Hippocampal formation (tissue), 2 donors: ENCODE data around the gene KNDC1.

Experiments
- DNase-seq, 2 donors: peaks; one replicate each; lab custom pipeline; 2025; lab: John Stamatoyannopoulos, UW

Gene KNDC1

DNA sequence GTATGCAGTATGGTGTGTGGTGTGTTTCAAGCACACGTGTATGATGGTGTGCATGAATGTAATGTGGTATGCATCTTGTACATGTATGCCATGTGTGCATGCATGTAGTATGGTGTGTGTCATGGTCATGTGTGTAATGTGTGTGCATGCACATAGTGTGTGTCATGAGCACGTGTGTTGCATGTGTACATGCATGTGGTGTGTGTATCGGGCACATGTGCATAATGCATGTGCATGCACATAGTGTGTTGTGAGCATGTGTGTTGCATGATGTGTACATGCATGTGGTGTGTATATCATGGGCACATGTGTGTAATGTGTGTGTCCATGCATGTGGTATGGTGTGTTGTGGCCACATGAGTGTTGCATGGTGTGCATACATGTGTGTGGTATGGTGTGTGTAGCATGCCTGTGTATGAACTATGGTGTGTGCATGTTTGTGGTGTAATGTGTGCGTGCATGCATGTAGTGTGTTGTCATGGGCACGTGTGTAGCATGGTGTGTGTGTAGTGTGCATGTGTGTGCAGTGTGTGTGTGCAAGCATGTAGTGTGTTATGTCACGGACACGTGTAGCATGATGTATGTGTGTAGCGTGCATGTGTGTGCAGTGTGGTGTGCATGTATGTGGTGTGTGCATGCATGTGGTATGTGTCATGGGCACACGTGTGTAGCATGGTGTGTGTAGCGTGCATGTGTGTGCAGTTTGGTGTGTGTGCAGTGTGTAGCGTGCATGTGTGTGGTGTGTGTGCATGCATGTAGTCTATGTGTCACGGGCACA is 17.6 kb downstream of the KNDC1 start:
- no peak for DNase-seq

DNA sequence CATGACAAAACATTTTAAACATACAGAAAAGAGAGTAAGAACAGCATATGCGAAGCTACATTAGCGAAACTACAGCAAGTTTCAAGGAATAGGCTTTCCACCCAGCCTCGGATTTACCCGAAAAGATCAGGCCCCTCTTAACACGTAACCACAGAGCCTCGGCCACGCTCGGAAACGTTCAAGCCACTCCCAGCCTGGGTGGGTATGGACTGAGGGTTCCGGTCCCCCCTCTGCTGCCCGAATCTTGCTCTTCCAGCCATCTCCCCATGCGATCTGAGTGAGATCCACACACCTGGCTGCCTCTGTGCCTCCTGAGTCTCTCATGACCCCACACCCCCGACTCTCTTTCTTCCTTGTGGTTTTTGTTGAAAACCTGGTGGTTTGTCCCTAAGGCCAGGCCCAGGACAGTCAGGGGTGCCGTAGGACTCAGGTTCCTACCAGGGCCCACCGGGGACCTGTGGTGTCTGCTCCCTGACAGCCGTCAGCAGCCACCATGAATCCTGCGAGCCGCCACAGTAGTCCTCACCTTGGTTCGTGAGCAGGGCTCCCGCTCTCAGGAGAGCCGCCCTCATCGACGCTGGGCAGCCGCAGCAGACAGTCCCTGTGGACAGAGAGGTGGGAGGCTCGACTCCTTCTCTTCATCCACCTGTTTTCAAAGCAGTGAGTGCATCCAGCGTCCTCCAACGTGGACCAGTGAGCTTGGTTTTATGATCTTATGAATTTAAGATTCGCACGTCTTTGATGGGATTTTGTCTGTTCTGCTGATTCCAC is 18.5 kb downstream of the KNDC1 start:
- DNase-seq, result no peak

DNA sequence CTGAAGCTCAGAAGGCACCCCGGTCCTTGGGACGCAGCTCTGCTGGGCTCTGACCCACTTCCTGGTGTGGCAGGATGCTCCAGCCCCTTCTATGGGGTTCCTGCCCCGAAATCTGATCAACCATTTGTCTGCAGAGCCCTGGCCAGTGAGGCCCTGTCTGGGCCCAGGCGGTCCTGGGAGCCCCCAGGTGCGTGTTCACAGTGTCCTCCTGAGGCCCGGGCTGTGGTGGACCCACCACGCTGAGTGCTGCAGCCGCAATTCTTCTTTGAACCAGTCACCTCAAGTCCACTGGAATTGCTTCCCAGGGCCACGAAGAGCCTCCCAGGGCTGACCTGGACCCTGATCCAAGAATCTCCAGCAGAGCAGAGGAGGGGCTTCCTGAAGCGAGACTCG is 19.1 kb downstream of the KNDC1 start:
- no peak for DNase-seq

DNA sequence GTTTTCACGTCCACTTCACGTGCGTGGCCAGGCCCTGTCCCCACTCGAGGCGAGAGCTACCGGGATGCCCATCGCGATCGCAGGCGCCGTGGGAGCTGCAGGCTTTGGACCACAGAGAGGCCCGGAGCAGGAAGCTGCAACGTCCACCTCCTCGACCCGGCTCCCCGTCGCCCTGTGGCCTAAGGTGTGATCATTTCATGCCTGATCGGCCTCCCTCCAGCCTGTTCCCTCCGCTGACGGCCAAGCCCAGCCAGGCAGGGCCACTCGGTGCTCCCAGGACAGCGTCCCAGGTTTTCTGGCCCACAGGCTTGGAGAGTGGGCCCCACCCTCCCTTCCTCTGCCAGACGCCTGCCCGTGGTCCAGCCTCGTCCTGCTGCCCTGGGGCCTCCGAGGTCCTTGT is 19.6 kb downstream of the KNDC1 start:
- no peak for DNase-seq

DNA sequence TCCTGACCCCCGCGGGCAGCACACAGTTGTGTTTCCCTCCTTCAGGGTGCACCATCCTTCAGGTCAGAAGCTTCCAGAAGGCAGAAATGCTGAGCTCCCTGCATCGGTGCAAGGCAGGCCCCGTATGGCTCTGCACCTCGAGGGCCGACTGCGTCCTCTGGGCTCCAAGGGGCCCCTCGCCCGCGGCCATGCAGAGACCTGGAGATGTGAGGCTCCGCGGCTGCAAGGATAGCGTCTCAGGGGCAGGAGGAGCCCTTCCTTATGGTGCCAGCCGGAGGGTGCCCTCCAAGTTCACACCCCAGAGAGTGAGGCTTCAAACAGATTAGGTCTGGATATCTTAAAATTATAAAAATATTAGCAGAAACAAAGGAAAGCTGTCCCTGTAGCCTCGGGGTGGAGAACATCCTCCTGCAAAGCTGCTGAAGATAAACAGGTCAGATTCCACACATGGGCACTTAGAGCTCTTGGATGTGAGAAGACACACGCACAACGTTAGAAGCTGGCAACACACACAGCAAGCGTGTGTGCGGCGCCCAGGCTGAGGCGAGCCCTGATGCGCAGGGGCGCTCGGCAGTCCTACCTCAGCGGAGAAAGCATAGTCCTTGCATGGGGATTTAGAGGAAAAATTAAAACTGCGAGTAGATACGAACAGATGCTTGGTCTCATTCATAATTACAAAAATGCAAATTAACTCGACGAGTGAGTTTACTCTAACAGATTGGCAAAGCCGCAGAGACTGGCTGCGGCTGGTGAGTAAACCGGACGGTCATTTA is 20.4 kb downstream of the KNDC1 start:
- no peak for DNase-seq

DNA sequence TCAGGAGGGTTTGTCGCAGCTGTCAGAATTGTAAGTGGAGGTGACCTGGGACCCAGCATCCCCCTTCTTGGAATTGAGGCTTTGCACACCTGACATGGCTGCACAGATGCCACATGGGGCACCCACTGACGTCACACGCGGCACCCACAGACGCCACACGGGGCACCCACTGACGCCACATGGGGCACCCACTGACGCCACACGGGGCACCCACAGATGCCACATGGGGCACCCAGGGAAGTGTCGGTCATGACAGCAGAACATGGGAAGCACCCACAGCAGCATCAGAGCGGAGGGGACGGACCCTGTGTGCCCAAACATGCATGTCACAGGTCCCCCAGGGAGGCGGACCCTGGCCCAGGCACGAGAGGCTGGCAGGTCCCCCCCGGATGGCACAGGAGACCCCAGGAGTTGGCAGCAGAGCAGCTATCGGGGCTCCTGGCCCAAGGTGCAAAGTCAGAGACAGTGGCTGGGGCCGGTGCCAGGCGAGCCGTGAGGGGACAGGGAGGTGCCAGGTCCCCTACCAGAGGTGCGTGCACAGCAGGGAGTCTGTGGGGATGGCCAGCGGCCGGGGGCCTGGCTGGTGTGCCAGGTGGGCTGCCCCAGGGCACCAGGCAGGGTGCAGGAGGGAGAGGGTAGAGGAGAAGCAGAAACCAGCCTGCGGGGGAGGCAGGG is 21.1 kb downstream of the KNDC1 start:
- DNase-seq, result no peak

DNA sequence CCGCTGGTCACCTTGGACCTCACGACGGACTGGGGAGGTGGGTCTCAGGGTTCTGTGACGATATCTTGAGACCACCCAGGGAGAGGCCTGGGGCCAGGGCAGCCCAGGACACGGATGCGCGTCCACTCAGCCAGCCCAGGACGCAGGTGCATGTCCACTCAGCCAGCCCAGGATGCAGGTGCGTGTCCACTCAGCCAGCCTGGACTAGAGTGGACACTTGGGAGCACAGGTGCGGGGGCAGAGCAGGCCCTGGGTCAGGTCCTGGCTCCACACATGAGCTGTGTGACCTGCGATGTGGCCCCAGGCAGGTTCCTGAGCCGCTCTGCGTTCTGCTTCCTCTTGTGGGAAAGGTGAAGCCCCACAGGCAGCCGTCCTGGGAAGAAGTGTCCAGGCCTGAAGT is 22.2 kb downstream of the KNDC1 start:
- no peak for DNase-seq

DNA sequence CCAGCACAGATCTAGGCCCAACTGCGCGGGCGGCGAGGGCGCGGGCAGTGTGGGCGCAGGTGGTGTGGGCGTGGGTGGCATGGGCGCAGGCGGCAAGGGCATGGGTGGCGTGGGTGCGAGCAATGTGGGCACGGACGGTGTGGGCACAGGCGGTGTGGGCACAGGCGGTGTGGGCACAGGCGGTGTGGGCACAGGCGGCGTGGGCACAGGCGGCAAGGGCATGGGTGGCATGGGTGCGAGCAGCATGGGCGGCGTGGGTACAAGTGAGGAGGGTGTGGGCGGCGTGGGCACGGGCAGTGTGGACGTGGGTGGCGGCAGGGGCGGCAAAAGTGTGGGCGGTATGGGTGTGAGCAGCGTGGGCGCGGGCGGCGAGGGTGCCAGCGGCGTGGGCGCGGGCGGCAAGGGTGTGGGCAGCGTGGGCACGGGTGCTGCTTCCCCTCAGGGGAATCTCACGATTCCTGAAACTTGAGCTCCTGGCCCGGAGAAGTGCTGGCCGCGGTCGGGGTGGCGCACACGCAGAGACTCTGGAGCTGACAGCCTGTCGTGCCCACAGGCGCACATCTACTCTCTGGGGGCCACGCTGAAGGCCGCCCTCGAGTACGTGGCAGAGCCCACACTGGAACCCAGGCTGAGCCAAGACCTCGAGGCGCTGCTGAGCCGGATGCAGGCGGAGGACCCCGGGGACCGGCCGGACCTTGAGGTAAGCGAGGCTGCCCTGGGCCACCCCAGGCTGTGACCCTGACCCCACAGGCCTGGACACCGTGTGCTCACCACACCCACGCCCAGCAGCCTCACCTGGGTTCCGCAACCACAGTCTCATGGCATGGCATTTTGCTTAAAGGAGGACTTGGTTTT is 23.0 kb downstream of the KNDC1 start:
- no peak for DNase-seq

DNA sequence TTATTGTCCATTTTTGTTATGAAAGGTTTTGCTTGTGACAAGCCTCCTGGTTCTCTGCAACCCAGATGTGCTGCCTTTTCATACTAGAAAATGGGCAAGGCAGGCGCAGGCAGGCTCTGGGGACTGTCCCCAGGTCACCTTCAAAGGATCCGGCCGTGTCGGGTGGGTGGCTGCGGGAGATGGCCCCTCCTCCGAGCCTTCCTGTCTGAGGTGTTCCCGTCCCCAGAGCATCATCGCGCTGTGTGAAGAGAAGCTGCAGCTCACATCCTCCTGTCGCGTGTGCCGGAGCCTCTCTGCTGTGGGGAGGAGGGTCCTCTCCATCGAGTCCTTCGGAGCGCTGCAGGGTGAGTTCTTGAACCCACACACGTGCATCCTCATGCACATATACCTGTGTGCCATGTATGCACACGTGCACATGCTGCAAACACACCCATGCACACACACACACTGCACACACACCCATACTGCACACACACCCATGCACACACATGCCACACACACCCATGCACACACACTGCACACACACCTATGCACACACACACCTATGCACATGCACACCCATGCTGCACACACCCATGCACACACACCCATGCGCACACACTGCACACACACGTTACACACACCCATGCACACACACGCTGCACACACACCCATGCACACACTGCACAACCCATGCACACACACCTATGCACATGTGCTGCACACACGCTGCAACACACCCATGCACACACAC is 23.8 kb downstream of the KNDC1 start:
- no peak for DNase-seq

DNA sequence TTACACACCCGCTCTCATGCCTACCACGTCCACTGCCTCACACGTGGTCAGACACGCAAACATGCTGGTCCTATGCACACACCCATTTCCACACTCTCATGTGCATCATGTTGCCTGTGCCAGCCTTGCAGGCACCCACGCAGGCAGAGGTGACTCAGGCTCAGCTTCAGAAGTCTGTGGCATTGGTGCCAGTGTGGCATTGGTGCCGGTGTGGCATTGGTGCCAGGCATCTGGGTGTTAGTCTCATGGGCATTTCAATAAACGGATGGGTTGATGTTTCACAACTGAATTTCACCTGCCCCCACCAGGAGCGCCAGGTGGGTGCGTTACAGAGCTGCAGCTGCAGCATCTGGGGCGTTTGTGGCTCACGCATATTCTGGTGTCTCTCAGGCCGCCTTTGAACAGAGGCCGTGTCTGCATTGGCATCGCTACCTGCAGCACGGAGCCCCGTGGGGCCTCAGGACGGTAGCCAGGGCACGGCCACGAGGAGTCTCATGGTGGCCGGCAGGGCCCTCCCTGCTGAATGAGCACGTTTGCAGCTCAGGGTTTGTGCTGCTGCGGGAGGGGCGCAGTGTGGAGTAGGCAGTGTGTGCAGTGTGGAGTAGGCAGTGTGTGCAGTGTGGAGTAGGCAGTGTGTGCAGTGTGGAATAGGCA is 24.7 kb downstream of the KNDC1 start:
- no peak for DNase-seq

DNA sequence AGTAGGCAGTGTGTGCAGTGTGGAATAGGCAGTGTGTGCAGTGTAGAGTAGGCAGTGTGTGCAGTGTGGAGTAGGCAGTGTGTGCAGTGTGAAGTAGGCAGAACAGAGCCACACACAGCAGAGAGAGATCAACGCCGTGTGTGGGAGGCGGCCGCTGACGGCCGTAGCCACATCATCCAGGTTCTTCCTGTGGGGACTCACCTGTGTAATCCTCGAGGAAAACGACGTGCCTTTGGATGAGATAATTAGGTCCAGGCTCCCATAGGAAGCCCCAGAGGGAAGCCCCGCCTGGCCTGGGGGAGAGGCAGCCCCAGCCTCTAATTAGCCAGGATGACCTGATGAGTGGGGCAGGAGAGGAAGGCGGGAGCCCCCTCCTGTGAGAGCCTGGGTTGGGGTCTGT is 25.4 kb downstream of the KNDC1 start:
- DNase-seq, result no peak

DNA sequence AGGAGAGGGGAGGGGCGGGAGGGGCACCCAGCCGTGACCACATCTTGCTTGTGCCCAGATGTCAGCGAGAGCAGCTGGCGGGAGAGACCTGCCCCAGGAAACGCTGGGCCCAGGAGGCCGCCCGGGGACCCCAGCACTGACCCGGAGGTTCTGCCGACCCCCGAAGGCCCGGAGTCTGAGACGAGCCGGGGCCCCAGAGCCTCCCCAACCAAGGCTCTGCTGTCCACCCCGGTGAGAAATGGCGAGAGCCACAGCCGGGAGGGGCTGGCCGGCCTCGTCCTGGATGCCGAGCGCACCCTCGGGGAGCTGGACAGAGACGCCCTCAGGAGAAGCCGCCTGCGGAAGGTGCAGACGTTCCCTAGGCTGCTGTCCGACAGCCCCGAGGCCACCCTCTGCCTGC is 25.9 kb downstream of the KNDC1 start:
- DNase-seq, result no peak

DNA sequence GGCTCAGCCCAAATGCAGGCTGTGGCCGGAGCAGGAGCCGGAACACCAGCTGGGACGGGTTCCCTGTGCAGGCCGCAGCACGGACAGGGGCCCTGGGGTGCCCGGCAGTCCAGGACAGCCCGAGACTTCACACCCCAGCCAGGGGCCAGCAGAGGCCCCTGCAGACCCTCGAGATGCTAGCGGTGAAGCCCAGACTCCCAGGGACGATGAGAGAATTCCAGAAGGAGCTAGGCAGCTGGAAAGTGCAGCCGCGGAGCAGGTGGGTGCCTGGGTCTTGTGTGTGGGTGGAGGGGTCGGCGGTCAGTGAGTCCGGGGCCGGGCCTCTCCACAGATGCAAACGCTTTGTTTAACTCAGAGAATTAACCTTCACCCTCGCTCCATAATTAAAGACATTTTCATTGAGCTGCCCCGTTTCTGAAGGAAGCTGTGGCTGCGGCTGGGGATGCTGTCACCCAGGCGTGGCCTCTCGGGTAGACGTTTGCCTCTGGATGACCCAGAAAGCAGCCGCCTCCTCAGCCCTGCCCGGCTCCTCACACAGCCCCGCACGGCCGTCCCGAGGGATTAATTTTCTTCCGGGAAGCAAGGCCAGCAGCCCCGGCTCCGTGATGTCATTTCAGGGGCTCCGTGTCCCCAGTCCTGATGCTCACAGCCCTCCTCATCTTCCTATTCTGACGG is 26.5 kb downstream of the KNDC1 start:
- DNase-seq, result no peak

DNA sequence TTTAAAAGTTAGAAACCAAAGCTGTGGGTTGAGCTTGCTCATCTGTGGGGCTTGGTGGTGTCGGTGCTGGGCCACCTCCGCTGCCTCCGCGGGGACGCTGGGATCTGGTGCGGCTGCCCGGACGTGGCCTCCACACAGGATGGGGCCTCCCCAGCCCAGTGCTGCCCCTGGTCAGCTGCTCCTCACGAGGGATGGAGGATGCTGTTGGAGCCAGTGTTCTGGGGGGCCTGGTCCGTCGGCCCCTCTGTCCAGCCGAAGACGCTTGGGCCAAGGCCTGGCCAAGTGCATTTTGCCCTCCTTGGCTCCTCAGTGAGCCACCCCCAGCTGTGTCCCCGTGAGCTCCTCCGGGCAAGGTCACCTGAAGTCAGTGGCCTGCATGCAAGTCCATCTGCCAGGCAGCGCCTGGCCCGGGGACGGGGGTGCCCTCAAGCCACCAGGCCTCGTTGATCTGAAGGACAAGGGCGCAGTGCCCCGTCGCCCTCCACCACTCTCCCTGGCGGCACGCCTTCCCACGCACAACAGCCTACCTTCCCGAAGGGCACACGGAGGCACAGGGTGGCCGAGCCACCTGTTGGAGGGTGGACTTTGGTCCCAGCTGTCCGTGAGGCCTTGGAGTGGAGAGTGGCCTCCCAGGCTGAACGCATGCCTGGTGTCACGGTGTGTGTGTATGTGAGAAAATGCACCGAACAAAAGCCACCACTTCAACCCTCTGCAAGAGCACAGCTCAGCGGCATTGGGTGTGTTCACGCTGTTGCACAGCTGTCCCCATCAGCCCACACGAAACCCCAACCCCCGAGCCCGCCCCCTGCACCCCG is 27.3 kb downstream of the KNDC1 start:
- no peak for DNase-seq

DNA sequence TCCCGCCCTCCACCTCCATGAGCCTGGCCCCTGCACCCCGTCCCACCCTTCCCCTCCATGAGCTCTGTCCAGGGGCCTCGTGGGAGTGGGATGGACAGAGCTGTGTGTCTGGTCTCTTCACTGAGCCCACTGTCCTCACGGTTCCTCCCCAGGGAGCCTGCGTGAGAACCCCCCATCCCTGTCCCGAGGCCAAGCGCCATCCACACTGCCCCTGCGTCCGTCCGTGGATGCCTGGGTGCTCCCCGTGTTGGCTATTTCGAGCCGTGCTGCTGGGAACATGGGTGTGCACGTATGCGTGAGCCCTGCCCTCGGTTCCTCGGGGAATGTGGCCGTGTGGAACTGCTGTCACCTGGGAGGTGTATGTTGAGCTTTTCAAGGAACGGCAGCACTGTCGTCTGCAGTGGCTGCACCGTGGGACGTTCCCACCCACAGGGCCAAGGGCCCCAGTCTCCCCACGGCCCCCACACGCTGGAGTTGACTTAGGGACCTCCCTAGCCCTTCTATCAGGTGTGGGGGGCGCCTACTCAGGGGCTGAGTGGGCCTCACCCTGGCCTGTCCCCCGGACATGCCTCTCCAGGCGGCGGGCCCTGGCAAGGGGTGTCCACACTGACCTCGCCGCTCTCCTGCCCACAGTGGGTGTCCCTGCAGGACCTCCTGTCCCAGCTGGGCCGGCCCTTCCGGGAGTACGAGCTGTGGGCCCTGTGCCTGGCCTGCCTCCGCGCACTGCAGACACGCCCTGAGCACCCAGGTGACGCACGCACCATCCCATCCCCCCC is 28.1 kb downstream of the KNDC1 start:
- no peak for DNase-seq

DNA sequence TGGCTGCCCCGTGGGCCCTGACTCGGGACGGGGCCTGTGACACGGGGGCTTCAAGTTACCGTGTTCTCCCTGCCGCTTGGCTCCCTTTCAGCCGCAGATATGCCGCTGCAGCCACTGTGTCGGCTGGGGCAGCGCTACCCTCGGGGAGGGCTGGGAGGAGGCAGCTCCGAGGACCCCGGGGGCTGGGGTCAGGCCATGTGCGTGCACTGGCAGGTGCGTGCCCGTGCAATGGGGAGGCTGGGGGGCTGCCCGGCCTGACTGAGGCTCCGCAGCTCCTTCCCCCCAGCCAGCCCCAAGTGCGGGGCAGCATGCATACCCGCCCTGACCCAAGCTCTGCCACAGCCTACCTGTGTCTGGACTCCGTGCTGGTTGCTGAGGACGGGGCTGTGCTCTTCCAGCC is 29.2 kb downstream of the KNDC1 start:
- no peak for DNase-seq

DNA sequence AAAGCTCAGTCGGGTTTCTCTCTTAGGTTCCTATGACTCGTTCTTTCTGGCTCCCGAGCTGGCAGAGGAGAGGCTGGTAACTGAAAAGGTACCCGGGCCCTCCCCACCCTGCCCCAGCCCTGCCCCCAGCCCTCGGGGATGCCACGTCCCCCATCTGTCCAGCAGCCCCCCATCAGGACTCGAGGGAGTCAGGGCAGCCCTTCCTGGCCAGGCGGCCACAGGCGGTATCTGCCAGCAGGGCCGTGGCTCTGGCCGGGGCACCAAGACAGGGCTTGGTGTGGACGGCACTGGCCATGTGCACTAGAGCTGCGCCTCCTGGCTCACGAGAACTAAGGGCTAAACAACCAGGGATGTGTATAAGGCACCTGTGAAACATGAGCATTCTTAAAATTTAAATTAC is 29.7 kb downstream of the KNDC1 start:
- no peak for DNase-seq

DNA sequence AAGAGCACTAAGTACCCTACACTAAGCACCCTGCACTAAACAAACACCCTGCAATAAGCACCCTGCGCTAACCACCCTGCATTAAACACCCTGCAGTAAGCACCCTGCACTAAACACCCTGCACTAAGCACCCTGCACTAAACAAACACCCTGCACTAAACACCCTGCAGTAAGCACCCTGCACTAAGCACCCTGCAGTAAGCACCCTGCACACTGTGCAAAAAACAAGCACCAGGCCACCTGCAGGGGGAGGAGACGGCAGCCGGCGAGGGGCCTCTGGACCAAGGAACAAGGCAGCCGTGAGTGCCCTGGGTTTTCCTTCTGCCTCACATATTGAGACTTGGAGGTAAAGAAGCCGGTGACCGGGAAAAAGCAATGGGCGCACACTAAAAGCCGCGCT is 30.2 kb downstream of the KNDC1 start:
- DNase-seq, result no peak
